Fibroblast of skin of right quadriceps (primary cell): Measurements from ENCODE around the gene PPP1R11.
A peak's percentile ranks its signal among the peaks of the same experiment; 100 is the strongest.
"Not testable (repeated sequence)": the region's sequence is repeated elsewhere in the genome, so short reads cannot be mapped to it uniquely, and the experiment has no call there.

ENCODE experiments used
- DNase-seq: peaks from one replicate; pipeline ENCODE4 v3.0.0-alpha.2; 2013

Gene PPP1R11

DNA sequence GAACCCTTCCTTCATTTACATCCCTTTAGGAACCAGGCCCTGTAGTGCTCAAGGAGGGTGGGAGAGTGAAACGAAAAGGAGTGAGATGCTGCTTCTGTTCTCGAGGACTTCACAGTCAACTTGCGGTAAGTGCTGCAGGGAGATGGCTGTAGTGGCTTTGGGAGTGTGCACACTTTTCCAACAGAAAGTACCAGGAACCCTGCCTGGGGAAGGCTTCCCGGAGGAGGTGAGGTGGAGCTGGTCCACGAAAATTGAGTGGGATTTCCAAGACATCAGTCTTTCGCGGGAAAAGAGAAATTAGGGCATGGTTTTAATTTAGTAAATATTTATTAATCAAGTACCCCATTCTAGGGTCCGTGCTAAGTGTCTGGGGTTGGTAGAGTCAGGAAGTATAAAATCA, 33.2 kb downstream of the PPP1R11 start:
- DNase-seq, result no peak

- DNase-seq, result no peak
Observed at GRCh38 chr6:30100585-30101443, 33.8 kb downstream of the PPP1R11 start.

DNA sequence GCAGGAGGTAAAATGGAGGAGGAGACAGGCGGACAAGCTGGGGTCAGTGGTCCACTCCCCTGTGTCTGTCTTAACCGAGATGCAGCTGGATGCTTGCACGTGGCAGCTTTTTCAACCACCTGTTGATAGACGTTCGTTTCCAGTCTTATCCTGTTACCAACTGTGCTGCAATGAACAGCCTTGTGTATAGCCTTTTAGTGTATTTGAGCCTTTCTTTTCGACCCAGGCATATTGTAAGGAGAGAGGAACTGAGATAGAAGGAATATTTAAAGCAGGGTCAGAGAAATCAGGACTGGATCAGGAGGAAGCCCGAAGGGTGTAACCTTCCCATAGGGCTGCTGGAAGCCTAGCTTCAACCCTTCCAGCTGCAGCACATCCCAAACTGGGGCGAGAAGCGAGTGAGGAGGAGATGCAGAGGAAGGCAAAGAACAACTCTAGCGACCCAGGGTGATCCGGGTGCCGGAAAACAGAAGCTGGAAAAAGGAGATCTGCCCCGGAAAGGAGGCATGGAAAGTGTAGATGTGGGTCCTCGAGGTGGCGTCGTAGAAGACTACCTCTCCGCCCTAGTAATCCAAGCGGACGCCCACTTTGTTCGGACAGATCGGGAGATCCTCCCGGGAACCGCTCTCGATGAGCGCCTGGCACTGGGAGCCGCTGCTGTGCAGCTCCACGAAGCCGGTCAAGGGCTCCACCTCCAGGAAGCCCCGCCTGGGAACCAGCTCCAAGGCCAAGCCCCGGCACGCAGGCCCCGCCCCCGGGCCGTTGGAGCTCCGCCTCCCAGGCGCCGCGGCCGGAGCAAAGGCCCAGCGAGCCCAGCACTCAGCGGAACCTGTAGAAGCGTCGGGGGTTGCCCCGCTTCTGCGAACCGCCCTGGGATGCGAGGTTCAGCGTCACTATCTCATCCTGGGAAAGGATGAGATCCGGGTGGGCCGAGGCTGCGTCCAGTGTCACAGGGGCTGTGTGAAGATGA, 34.7 kb downstream of the PPP1R11 start:
- DNase-seq, result peak; percentile 81

GRCh38 chr6:30102414-30102969, 35.5 kb downstream of the PPP1R11 start:
- DNase-seq, result peak; percentile 67

DNA sequence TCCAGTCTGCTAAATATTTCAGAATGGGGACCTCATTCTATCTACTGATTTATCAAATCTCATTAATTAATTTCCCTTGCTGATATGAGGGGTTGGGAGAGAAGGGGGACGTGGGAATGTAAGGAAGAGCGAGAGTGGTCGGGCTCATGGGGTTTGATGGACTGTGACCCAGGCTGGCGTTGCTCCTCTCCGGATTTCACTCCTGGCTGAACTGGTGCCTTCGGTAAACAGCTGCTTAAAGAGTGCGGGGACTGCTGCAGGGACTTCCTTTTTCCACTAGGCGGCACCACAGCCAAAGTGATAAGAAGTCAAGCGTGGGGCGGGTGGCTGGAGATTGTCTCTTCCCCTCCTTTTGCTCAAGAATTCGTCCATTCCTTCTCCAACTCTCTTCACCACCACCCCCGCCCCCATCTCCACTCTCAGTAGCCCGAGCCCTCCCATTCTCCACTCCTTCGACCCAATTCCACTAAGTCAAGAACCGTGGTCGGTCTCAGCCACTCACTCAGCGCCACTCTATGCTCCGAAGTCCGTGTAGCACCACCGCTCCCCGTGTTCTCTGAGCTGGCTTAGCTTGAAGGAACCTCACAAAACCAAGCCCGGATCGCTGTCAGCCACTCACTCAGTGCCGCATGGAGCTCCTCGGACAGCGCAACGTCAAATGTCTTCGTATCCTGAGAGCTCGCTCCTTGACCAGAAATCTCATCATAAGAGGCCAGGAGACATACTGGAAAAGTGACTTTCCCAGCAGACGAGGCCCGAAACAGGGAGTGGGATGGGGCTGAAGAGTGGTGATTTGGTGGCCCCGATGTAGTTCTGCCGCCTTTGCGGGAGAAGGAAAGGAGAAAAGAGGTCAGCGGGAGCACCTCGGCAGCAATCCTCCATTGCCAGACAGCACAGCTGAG, 36.2 kb downstream of the PPP1R11 start:
- DNase-seq, result peak; percentile 85

GRCh38 chr6:30103872-30104179, 36.8 kb downstream of the PPP1R11 start:
- DNase-seq, result no peak

DNA sequence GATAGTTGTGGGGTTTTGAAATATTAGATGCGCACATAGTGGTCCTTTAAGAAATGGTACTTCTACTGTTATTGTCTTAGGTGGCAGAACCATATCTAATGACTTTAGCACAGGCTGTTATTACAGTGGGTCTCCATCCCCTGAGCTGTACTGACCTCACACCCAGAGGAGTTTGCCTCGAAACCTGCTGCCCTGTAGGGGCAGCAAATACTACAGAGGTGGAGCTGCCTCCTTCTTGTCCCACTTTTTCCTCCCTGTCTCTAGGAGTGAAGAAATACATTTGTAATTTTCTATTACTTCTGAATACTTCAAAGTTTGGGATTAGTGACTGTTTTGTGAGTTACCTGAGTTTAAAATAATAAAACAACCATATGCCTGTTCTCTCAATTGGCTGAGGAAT, 37.7 kb downstream of the PPP1R11 start:
- DNase-seq, result no peak

GRCh38 chr6:30111266-30111856, 44.4 kb downstream of the PPP1R11 start:
- no peak for DNase-seq

- no peak for DNase-seq
Observed at GRCh38 chr6:30112402-30112994, 45.5 kb downstream of the PPP1R11 start.

GRCh38 chr6:30113003-30113759, 46.2 kb downstream of the PPP1R11 start, which contains the start of gene TRIM31:
Gene TRIM31, minus strand, starts transcription at chr6:30113090. Its CDS starts 285 bp downstream, at chr6:30112805.
- no peak for DNase-seq

- no peak for DNase-seq
Observed at GRCh38 chr6:30113841-30114240, 46.8 kb downstream of the PPP1R11 start.

- no peak for DNase-seq
Observed at GRCh38 chr6:30116724-30117123, 49.7 kb downstream of the PPP1R11 start.

DNA sequence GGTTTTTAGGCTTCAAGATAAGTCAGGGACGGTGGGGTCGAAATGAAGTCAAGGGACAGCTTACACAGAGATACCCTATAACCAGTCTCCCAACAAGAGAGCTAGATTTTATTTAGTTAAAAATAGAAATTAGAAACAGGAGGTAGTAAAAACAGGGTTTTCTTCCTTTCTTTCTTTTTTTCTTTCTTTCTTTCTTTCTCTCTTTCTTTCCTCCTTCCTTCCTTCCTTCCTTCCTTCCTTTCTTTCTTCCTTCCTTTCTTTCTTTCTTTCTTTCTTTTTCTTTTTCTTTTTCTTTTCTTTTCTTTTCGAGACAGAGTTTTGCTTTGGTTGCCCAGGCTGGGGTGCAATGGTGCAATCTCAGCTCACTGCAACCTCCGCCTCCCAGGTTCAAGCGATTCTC, 51.7 kb downstream of the PPP1R11 start:
- not testable (repeated sequence) for DNase-seq
